ENCODE data around the gene GFOD1.
"Not testable (repeated sequence)": the region's sequence is repeated elsewhere in the genome, so short reads cannot be mapped to it uniquely, and the experiment has no call there.

GFOD1 gene

GRCh38 chr6:13463941-13464340 lies 23.5 kb downstream of the GFOD1 start:
- DNase-seq = no peak

- DNase-seq = no peak
These were observed 24.1 kb downstream of the GFOD1 start for GRCh38 chr6:13463328-13463717.

- DNase-seq = no peak
These were observed 24.7 kb downstream of the GFOD1 start for GRCh38 chr6:13462458-13463327.

- DNase-seq = no peak
These were observed 25.6 kb downstream of the GFOD1 start for GRCh38 chr6:13461805-13462204.

- DNase-seq = no peak
These were observed 26.1 kb downstream of the GFOD1 start for GRCh38 chr6:13461307-13461706.

GRCh38 chr6:13460289-13460688 lies 27.1 kb downstream of the GFOD1 start:
- not testable (repeated sequence) for DNase-seq

- DNase-seq = no peak
These were observed 29.8 kb downstream of the GFOD1 start for GRCh38 chr6:13457577-13457976.

- DNase-seq = no peak
These were observed 31.8 kb downstream of the GFOD1 start for GRCh38 chr6:13455552-13455966.

GRCh38 chr6:13454286-13455221 lies 32.8 kb downstream of the GFOD1 start:
- peak; percentile 53 for DNase-seq

GRCh38 chr6:13453771-13454251 lies 33.6 kb downstream of the GFOD1 start:
- DNase-seq = no peak

- DNase-seq = no peak
These were observed 34.2 kb downstream of the GFOD1 start for GRCh38 chr6:13453153-13453552.

GRCh38 chr6:13452346-13453117 lies 34.9 kb downstream of the GFOD1 start:
- no peak for DNase-seq

GRCh38 chr6:13451181-13451895 lies 36.1 kb downstream of the GFOD1 start:
- DNase-seq = no peak

- no peak for DNase-seq
These were observed 36.8 kb downstream of the GFOD1 start for GRCh38 chr6:13450628-13451027.

- DNase-seq = no peak
These were observed 39.3 kb downstream of the GFOD1 start for GRCh38 chr6:13447949-13448724.

GRCh38 chr6:13446381-13446780 lies 41.0 kb downstream of the GFOD1 start:
- no peak for DNase-seq

- DNase-seq = no peak
These were observed 41.7 kb downstream of the GFOD1 start for GRCh38 chr6:13445744-13446115.

- DNase-seq = no peak
These were observed 42.2 kb downstream of the GFOD1 start for GRCh38 chr6:13445005-13445743.

- DNase-seq = no peak
These were observed 42.8 kb downstream of the GFOD1 start for GRCh38 chr6:13444604-13445003.

- not testable (repeated sequence) for DNase-seq
These were observed 43.4 kb downstream of the GFOD1 start for GRCh38 chr6:13443978-13444377.

Measured in T-helper 9 cell (primary cell).